ENCODE measurements around the gene CARD11.

Gene CARD11

GRCh38 chr7:3043544-3044371, at the start of gene CARD11:
Gene CARD11 (minus strand): TSS chr7:3043867. CDS start chr7:2958506, 85,361 bp downstream.
- peak; percentile 31 to 41 (median 34) for DNase-seq (ENCODE audit: low read depth in 3 of 3)

GRCh38 chr7:3092468-3092867, 48.8 kb upstream of the CARD11 start:
- peak in 2 of 3 experiments; percentile 41 to 45 for DNase-seq (ENCODE audit: low read depth in 3 of 3)

- DNase-seq (ENCODE audit: low read depth in 3 of 3): no peak
Measured at GRCh38 chr7:3091631-3092030, 48.0 kb upstream of the CARD11 start.

GRCh38 chr7:3089493-3089892, 45.8 kb upstream of the CARD11 start:
- no peak for DNase-seq (ENCODE audit: low read depth in 3 of 3)

- DNase-seq (ENCODE audit: low read depth in 3 of 3): no peak
Measured at GRCh38 chr7:3087243-3087755, 43.6 kb upstream of the CARD11 start.

- DNase-seq (ENCODE audit: low read depth in 3 of 3): no peak
Measured at GRCh38 chr7:3083350-3083749, 39.7 kb upstream of the CARD11 start.

GRCh38 chr7:3082831-3083230, 39.2 kb upstream of the CARD11 start:
- no peak for DNase-seq (ENCODE audit: low read depth in 3 of 3)

GRCh38 chr7:3082386-3082785, 38.7 kb upstream of the CARD11 start:
- no peak for DNase-seq (ENCODE audit: low read depth in 3 of 3)

GRCh38 chr7:3080106-3080505, 36.4 kb upstream of the CARD11 start:
- no peak for DNase-seq (ENCODE audit: low read depth in 3 of 3)

GRCh38 chr7:3078514-3078913, 34.8 kb upstream of the CARD11 start:
- DNase-seq (ENCODE audit: low read depth in 3 of 3): no peak

- DNase-seq (ENCODE audit: low read depth in 3 of 3): no peak
Measured at GRCh38 chr7:3076700-3077099, 33.0 kb upstream of the CARD11 start.

GRCh38 chr7:3076163-3076562, 32.5 kb upstream of the CARD11 start:
- DNase-seq (ENCODE audit: low read depth in 3 of 3): no peak

GRCh38 chr7:3075441-3075840, 31.8 kb upstream of the CARD11 start:
- DNase-seq (ENCODE audit: low read depth in 3 of 3): no peak

- DNase-seq (ENCODE audit: low read depth in 3 of 3): no peak
Measured at GRCh38 chr7:3074459-3074821, 30.8 kb upstream of the CARD11 start.

- DNase-seq (ENCODE audit: low read depth in 3 of 3): no peak
Measured at GRCh38 chr7:3073763-3074458, 30.2 kb upstream of the CARD11 start.

GRCh38 chr7:3070908-3071307, 27.2 kb upstream of the CARD11 start:
- no peak for DNase-seq (ENCODE audit: low read depth in 3 of 3)

GRCh38 chr7:3069771-3070449, 26.2 kb upstream of the CARD11 start:
- DNase-seq (ENCODE audit: low read depth in 3 of 3): no peak

GRCh38 chr7:3068530-3068929, 24.9 kb upstream of the CARD11 start:
- DNase-seq (ENCODE audit: low read depth in 3 of 3): no peak

- no peak for DNase-seq (ENCODE audit: low read depth in 3 of 3)
Measured at GRCh38 chr7:3067606-3068380, 24.1 kb upstream of the CARD11 start.

- no peak for DNase-seq (ENCODE audit: low read depth in 3 of 3)
Measured at GRCh38 chr7:3067193-3067592, 23.5 kb upstream of the CARD11 start.

- DNase-seq (ENCODE audit: low read depth in 3 of 3): no peak
Measured at GRCh38 chr7:3066506-3066905, 22.8 kb upstream of the CARD11 start.

- peak in 2 of 3 experiments; percentile 29 to 31 for DNase-seq (ENCODE audit: low read depth in 3 of 3)
Measured at GRCh38 chr7:3065724-3066143, 22.1 kb upstream of the CARD11 start.
